H9 (cell line): ENCODE results near the gene UTS2B. TPM values are rescaled to one million over a fixed set of nuclear protein-coding genes. Genes with fewer than 3 reads are reported as not detected.

Experiments used
- DNase-seq: peaks from one replicate; pipeline ENCODE4 v3.0.0-alpha.2; 2017
- H2AFZ ChIP-seq: one replicate; pipeline ENCODE4 v1.6.1; 2013; ENCODE audit warnings: mild to moderate bottlenecking, low read length, control low read depth, moderate library complexity
- H2AK5ac ChIP-seq: 2 replicates; pipeline ENCODE4 v1.6.1; 2013; ENCODE audit warnings: low read length, control low read depth, mixed read lengths; ENCODE audit not compliant: insufficient read length
- H2BK120ac ChIP-seq: one replicate; pipeline ENCODE4 v1.6.1; 2013; ENCODE audit warnings: low read depth, mild to moderate bottlenecking, low read length, control low read depth, inconsistent platforms; ENCODE audit not compliant: poor library complexity, severe bottlenecking
- H2BK12ac ChIP-seq: 2 replicates; pipeline ENCODE4 v1.6.1; 2013; ENCODE audit warnings: low read length, control low read depth, mixed read lengths, low read depth; ENCODE audit not compliant: insufficient read length
- H2BK15ac ChIP-seq: 2 replicates; pipeline ENCODE4 v1.6.1; 2013; ENCODE audit warnings: low read depth, low read length, control low read depth
- H2BK20ac ChIP-seq: one replicate; pipeline ENCODE4 v1.6.1; 2013; ENCODE audit warnings: low read depth, mild to moderate bottlenecking, low read length, control low read depth, inconsistent platforms; ENCODE audit not compliant: poor library complexity, severe bottlenecking
- H2BK5ac ChIP-seq: 2 replicates; pipeline ENCODE4 v1.6.1; 2013; ENCODE audit warnings: low read length, control low read depth, mixed read lengths; ENCODE audit not compliant: insufficient read length
- H3K14ac ChIP-seq: 2 replicates; pipeline ENCODE4 v1.6.1; 2013; ENCODE audit warnings: low read length, control low read depth; ENCODE audit not compliant: insufficient read depth
- H3K18ac ChIP-seq: 2 replicates; pipeline ENCODE4 v1.6.1; 2013; ENCODE audit warnings: low read depth, mild to moderate bottlenecking, mixed read lengths, low read length, control low read depth; ENCODE audit not compliant: insufficient read length
- H3K23ac ChIP-seq: 2 replicates; pipeline ENCODE4 v1.6.1; 2013; ENCODE audit warnings: low read length, control low read depth, mixed read lengths, low read depth; ENCODE audit not compliant: insufficient read length
- H3K23me2 ChIP-seq: 2 replicates; pipeline ENCODE4 v1.6.1; 2013; ENCODE audit warnings: low read depth, mild to moderate bottlenecking, mixed read lengths, low read length, control low read depth; ENCODE audit not compliant: insufficient read length, poor library complexity, severe bottlenecking
- H3K27ac ChIP-seq: 2 replicates; pipeline ENCODE4 v1.5.1; 2013; ENCODE audit warnings: low read length, control low read depth, mixed read lengths, low read depth; ENCODE audit not compliant: insufficient read length
- H3K27me3 ChIP-seq: 2 replicates; pipeline ENCODE4 v1.6.1; 2013; ENCODE audit warnings: low read length, control low read depth, inconsistent platforms; ENCODE audit not compliant: insufficient read depth
- H3K4ac ChIP-seq: 2 replicates; pipeline ENCODE4 v1.6.1; 2013; ENCODE audit warnings: low read depth, mild to moderate bottlenecking, control low read depth, inconsistent platforms, low read length, moderate library complexity
- H3K4me1 ChIP-seq: 2 replicates; pipeline ENCODE4 v1.6.1; 2013; ENCODE audit warnings: low read length, control low read depth, inconsistent platforms; ENCODE audit not compliant: insufficient read depth
- H3K4me2 ChIP-seq: 2 replicates; pipeline ENCODE4 v1.6.1; 2013; ENCODE audit warnings: low read length, control low read depth, mixed read lengths; ENCODE audit not compliant: insufficient read length, insufficient read depth
- H3K56ac ChIP-seq: 2 replicates; pipeline ENCODE4 v1.6.1; 2013; ENCODE audit warnings: low read depth, mild to moderate bottlenecking, mixed read lengths, low read length, control low read depth; ENCODE audit not compliant: insufficient read length
- H3K79me1 ChIP-seq: 2 replicates; pipeline ENCODE4 v1.6.1; 2013; ENCODE audit warnings: low read depth, mild to moderate bottlenecking, moderate library complexity, low read length, control low read depth, inconsistent platforms; ENCODE audit not compliant: insufficient read depth, poor library complexity, severe bottlenecking
- H3K79me2 ChIP-seq: 2 replicates; pipeline ENCODE4 v1.6.1; 2013; ENCODE audit warnings: low read length, control low read depth, inconsistent platforms; ENCODE audit not compliant: insufficient read depth
- H3K9ac ChIP-seq: 2 replicates; pipeline ENCODE4 v1.6.1; 2013; ENCODE audit warnings: low read length, control low read depth, mixed read lengths; ENCODE audit not compliant: insufficient read length; ENCODE audit errors: extremely low read depth
- H3K9me3 ChIP-seq: one replicate; pipeline ENCODE4 v1.6.1; 2013; ENCODE audit warnings: low read depth, low read length, inconsistent platforms; ENCODE audit not compliant: control insufficient read depth
- H3T11ph ChIP-seq: one replicate; pipeline ENCODE4 v1.6.1; 2013; ENCODE audit warnings: mild to moderate bottlenecking, low read length, control low read depth, inconsistent platforms
- H4K20me1 ChIP-seq: one replicate; pipeline ENCODE4 v1.6.1; 2013; ENCODE audit not compliant: control insufficient read depth, insufficient read length, insufficient read depth
- H4K5ac ChIP-seq: 2 replicates; pipeline ENCODE4 v1.6.1; 2013; ENCODE audit warnings: low read depth, mild to moderate bottlenecking, mixed read lengths, low read length, control low read depth; ENCODE audit not compliant: insufficient read length
- H4K8ac ChIP-seq: replicated peaks from 2 replicates; pipeline ENCODE4 v1.6.1; 2013; ENCODE audit warnings: low read length, control low read depth, mixed read lengths, low read depth; ENCODE audit not compliant: insufficient read length
- H4K91ac ChIP-seq: 2 replicates; pipeline ENCODE4 v1.6.1; 2013; ENCODE audit warnings: low read depth, mild to moderate bottlenecking, moderate library complexity, mixed read lengths, low read length, control low read depth; ENCODE audit not compliant: insufficient read length
- H3K27ac Mint-ChIP-seq, 3 experiments: 2 replicates in 2 of 3; 3 replicates in 1 of 3; pipeline ENCODE4 v1.8.0; 2020 to 2021; ENCODE audit warnings: mixed read lengths in 3 of 3, mild to moderate bottlenecking in 1 of 3, moderate library complexity in 1 of 3
- H3K27me3 Mint-ChIP-seq: 2 replicates; pipeline ENCODE4 v1.8.0; 2021; ENCODE audit warnings: low read depth, mild to moderate bottlenecking, moderate library complexity, mixed read lengths
- H3K36me3 Mint-ChIP-seq, 3 experiments: 2 replicates in 2 of 3; 3 replicates in 1 of 3; pipeline ENCODE4 v1.8.0; 2020 to 2021; ENCODE audit warnings: low read depth in 3 of 3, mixed read lengths in 3 of 3; ENCODE audit not compliant: insufficient read depth in 1 of 3
- H3K4me1 Mint-ChIP-seq, 2 experiments: 2 replicates each; pipeline ENCODE4 v1.8.0; 2020; ENCODE audit warnings: mixed read lengths in 2 of 2
- H3K4me3 Mint-ChIP-seq, 2 experiments: 2 replicates in 1 of 2; 3 replicates in 1 of 2; pipeline ENCODE4 v1.8.0; 2020 to 2021; ENCODE audit warnings: mild to moderate bottlenecking in 2 of 2, mixed read lengths in 2 of 2, moderate library complexity in 1 of 2
- H3K9me3 Mint-ChIP-seq, 2 experiments: 2 replicates in 1 of 2; 3 replicates in 1 of 2; pipeline ENCODE4 v1.8.0; 2020; ENCODE audit warnings: mild to moderate bottlenecking in 2 of 2, mixed read lengths in 2 of 2, moderate library complexity in 1 of 2
- WGBS: extraction: QIAGEN DNeasy Blood & Tissue Kit; methylation state at CpG from one replicate; pipeline ENCODE4 v1.1.7; 2013; ENCODE audit warnings: missing lambda C conversion rate, low lambda C conversion rate, mixed read lengths; ENCODE audit not compliant: insufficient read length; ENCODE audit errors: extremely low coverage; 5-methylcytosine and 5-hydroxymethylcytosine counted together
- total RNA-seq: library from RNA; stranded (reverse); gene quantifications from 2 replicates; pipeline ENCODE4 v1.2.1, GENCODE V29; 2021
- TF ChIP-seq, protein P1 (sequence below): fragments of 200-600 bp; sonication (generic); conservative IDR thresholded peaks from 3 replicates; pipeline ENCODE4 v1.8.0; 2021; ENCODE audit warnings: antibody characterized with exemption, mild to moderate bottlenecking

Gene UTS2B
- total RNA-seq, 1 experiment from 2014 or later = 0.09 TPM

DNA sequence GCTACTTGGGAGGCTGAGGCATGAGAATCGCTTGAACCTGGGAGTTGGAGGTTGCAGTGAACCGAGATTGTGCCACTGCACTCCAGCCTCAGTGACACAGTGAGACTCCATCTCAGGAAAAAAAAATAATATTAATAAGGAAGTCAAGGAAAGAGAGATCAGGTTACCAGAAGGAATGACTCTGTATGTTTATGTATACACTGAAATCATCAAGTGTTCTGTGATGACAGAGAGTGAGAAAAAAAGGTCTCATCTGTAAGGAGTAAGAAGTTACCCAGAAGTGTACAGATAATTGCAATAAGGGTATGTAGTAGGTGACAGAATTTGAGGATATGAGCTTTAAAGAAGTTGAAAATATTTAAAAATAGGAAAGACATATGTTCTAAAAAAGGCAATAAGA is 5.4 kb downstream of the UTS2B start:
- Mint-ChIP-seq H3K9me3 (no peaks in the 10 kb centered on the region), H3K4me1 (peaks cover 6% of the 10 kb centered on the region in 2 experiments), H3K36me3 (no peaks in the 10 kb centered on the region), H3K27ac (no peak overlapping the region), H3K27me3 (peaks cover 33% of the 10 kb centered on the region), H3K4me3 (no peak overlapping the region)
- Histone ChIP-seq H3K14ac (no peak overlapping the region), H3K9me3 (no peaks in the 10 kb centered on the region), H3K79me2 (no peaks in the 10 kb centered on the region), H3K4ac (no peak overlapping the region), H3K9ac (no peak overlapping the region), H2AK5ac (no peak overlapping the region), H3K23ac (no peak overlapping the region), H3T11ph (no peak overlapping the region), H4K91ac (no peak overlapping the region), H2BK120ac (no peak overlapping the region), H3K4me1 (no peaks in the 10 kb centered on the region; the same call in 1 of the 2 replicates), H3K27me3 (peaks cover 11% of the 10 kb centered on the region; the same call in 1 of the 2 replicates), H2AFZ (no peak overlapping the region), H3K18ac (no peak overlapping the region), H4K8ac (no peak overlapping the region), H4K20me1 (no peaks in the 10 kb centered on the region), H3K27ac (no peak overlapping the region), H4K5ac (no peak overlapping the region), H2BK5ac (no peak overlapping the region), H2BK12ac (no peak overlapping the region), H3K79me1 (no peaks in the 10 kb centered on the region), H2BK15ac (no peak overlapping the region), H3K4me2 (no peak overlapping the region), H2BK20ac (no peak overlapping the region), H3K23me2 (peaks cover 7% of the 10 kb centered on the region), H3K56ac (no peak overlapping the region)
- no CpG with 5 or more reads among the region's 2 CpGs for WGBS
- DNase-seq = no peak
- TF ChIP-seq, protein P1, sequence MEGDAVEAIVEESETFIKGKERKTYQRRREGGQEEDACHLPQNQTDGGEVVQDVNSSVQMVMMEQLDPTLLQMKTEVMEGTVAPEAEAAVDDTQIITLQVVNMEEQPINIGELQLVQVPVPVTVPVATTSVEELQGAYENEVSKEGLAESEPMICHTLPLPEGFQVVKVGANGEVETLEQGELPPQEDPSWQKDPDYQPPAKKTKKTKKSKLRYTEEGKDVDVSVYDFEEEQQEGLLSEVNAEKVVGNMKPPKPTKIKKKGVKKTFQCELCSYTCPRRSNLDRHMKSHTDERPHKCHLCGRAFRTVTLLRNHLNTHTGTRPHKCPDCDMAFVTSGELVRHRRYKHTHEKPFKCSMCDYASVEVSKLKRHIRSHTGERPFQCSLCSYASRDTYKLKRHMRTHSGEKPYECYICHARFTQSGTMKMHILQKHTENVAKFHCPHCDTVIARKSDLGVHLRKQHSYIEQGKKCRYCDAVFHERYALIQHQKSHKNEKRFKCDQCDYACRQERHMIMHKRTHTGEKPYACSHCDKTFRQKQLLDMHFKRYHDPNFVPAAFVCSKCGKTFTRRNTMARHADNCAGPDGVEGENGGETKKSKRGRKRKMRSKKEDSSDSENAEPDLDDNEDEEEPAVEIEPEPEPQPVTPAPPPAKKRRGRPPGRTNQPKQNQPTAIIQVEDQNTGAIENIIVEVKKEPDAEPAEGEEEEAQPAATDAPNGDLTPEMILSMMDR = no peak
